ENCODE measurements around the gene MGP.

DNA sequence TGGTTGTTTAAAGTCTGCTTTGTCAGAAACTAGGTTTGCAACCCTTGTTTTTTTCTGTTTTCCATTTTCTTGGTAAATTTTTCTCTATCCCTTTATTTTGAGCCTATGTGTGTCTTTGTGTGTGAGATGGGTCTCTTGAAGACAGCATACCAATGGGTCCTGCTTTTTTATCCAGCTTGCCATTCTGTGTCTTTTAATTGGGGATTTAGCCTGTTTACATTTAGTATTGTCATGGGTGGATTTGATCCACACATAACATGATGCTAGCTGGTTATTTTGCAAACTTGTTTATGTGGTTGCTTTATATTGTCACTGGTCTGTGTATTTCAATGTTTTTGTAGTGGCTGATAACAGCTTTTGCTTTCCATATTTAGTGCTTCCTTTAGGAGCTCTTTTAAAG is 25.2 kb downstream of the MGP start:
- TF ChIP-seq, protein P1, sequence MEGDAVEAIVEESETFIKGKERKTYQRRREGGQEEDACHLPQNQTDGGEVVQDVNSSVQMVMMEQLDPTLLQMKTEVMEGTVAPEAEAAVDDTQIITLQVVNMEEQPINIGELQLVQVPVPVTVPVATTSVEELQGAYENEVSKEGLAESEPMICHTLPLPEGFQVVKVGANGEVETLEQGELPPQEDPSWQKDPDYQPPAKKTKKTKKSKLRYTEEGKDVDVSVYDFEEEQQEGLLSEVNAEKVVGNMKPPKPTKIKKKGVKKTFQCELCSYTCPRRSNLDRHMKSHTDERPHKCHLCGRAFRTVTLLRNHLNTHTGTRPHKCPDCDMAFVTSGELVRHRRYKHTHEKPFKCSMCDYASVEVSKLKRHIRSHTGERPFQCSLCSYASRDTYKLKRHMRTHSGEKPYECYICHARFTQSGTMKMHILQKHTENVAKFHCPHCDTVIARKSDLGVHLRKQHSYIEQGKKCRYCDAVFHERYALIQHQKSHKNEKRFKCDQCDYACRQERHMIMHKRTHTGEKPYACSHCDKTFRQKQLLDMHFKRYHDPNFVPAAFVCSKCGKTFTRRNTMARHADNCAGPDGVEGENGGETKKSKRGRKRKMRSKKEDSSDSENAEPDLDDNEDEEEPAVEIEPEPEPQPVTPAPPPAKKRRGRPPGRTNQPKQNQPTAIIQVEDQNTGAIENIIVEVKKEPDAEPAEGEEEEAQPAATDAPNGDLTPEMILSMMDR (IDR thresholded peaks at IDR 0.05; ENCODE audit: low read length): no peak
- TF ChIP-seq EZH2 (optimal IDR thresholded peaks at IDR 0.05; ENCODE audit: low read depth, low read length): no peak
- no peak for TF ChIP-seq EZH2phosphoT487 (IDR thresholded peaks at IDR 0.05; ENCODE audit: low read length)
